Lower lobe of right lung (tissue), 2 donors: Measurements from ENCODE around the gene MTCH2. TPM values are rescaled to one million over a fixed set of nuclear protein-coding genes. Genes with fewer than 3 reads are reported as not detected.

Experiments
- ATAC-seq, 2 donors: fragments of 200-7000 bp; cut with Tn5 transposase; one replicate each; pipeline ENCODE4 v1.9.1; 2020 to 2022; ENCODE audit warnings: mild to moderate bottlenecking in 2 of 2, moderate library complexity in 2 of 2
- DNase-seq: peaks from one replicate; pipeline ENCODE4 v3.0.0-alpha.2; 2020
- H3K27ac ChIP-seq: fragments of 200-600 bp; one replicate; pipeline ENCODE4 v1.8.0; 2022
- H3K27me3 ChIP-seq: fragments of 200-600 bp; one replicate; pipeline ENCODE4 v1.8.0; 2022; ENCODE audit warnings: low read depth
- H3K36me3 ChIP-seq: fragments of 200-600 bp; one replicate; pipeline ENCODE4 v1.8.0; 2022; ENCODE audit warnings: mild to moderate bottlenecking
- H3K4me1 ChIP-seq: fragments of 200-600 bp; one replicate; pipeline ENCODE4 v1.8.0; 2022
- H3K4me3 ChIP-seq: fragments of 200-600 bp; one replicate; pipeline ENCODE4 v1.8.0; 2022; ENCODE audit warnings: mild to moderate bottlenecking
- H3K9me3 ChIP-seq: fragments of 200-600 bp; one replicate; pipeline ENCODE4 v1.8.0; 2022
- intact Hi-C: fragments of 100-400 bp; cut with DNase I; formaldehyde crosslinking; loops from one replicate; pipeline ENCODE4 v1.11.0; 2022
- total RNA-seq: library from RNA; stranded (reverse); fragmentation: NEBNext Ultra II Directional; extraction: Animal tissue kit (Norgen Biotek cat#: 25700); gene quantifications from one replicate; pipeline ENCODE4 v1.2.1, GENCODE V29; 2021
- TF ChIP-seq, protein P1 (sequence below): fragments of 200-600 bp; IDR thresholded peaks from one replicate; pipeline ENCODE4 v1.8.0; 2022; ENCODE audit warnings: antibody characterized with exemption, mild to moderate bottlenecking
- donor health status: DM: no; HTN: yes; CAD: no; lungs with severe emphysema.

Gene MTCH2
- total RNA-seq, 1 donor from 2014 or later = 53.1 TPM

- DNase-seq (no peak), ATAC-seq (no peak)
- peak overlapping the region; percentile 33 for H3K4me3 ChIP-seq
- H3K27me3 ChIP-seq = peaks cover 42% of the 10 kb centered on the region
- peaks cover 7% of the 10 kb centered on the region for H3K36me3 ChIP-seq
- H3K27ac ChIP-seq = no peak overlapping the region
- TF ChIP-seq, protein P1, sequence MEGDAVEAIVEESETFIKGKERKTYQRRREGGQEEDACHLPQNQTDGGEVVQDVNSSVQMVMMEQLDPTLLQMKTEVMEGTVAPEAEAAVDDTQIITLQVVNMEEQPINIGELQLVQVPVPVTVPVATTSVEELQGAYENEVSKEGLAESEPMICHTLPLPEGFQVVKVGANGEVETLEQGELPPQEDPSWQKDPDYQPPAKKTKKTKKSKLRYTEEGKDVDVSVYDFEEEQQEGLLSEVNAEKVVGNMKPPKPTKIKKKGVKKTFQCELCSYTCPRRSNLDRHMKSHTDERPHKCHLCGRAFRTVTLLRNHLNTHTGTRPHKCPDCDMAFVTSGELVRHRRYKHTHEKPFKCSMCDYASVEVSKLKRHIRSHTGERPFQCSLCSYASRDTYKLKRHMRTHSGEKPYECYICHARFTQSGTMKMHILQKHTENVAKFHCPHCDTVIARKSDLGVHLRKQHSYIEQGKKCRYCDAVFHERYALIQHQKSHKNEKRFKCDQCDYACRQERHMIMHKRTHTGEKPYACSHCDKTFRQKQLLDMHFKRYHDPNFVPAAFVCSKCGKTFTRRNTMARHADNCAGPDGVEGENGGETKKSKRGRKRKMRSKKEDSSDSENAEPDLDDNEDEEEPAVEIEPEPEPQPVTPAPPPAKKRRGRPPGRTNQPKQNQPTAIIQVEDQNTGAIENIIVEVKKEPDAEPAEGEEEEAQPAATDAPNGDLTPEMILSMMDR = no peak
- H3K9me3 ChIP-seq = no peaks in the 10 kb centered on the region
- peaks cover 6% of the 10 kb centered on the region for H3K4me1 ChIP-seq
- intact Hi-C loops = no loop called here
Measured at GRCh38 chr11:47589584-47589976, 52.8 kb downstream of the MTCH2 start.

DNA sequence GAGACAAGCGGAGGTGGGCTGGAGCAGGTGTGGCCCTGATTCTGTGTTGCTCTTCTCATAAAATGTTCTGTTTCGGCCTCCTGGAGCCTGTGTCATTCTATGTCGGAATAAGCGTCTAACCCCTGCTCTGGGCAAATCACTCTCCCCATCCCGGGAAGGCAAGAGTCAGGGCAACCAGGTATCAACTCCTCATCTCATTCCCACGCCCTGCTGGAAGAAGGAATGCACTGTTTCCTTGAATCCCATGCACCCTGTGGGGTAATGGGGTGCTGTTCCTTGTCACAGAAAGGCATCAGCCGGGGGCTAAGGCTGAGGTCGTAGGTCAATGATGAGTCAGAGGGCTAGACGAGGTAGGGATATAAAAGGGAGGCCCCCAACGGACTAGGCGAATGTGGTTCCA is 53.2 kb downstream of the MTCH2 start:
- Histone ChIP-seq H3K9me3 (no peaks in the 10 kb centered on the region), H3K27me3 (peaks cover 37% of the 10 kb centered on the region), H3K27ac (no peak overlapping the region), H3K4me3 (no peak overlapping the region), H3K4me1 (peaks cover 3% of the 10 kb centered on the region), H3K36me3 (peaks cover 11% of the 10 kb centered on the region)
- DNase-seq (no peak), ATAC-seq (no peak)
- intact Hi-C loops = no loop called here
- TF ChIP-seq, protein P1 = no peak

DNA sequence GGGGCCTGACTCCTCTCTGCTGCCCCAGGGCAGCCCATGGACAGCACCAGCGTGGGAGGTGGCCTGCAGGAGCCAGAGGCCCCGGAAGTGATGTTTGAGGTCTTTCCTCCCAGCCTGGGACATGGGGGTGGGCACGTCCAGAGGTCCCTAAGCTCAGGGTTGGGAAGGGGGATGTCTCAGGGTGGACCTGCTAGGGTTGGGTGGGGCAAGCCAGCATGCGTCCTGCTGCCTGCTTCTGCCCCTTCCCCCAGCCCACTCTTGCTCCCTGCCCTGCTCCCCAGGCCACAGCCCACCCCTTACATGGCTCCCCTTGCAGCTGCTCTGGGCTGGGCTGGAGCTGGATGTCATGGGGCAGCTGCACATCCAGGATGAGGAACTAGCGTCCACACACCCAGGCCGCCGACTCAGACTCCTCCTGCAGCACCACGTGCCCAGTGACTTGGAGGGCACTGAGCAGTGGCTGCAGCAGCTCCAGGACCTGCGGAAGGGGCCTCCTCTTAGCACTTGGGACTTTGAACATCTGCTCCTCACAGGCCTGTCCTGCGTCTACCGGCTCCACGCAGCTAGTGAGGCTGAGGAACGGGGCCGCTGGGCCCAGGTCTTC is 54.5 kb downstream of the MTCH2 start:
- H3K4me1 ChIP-seq = no peaks in the 10 kb centered on the region
- ATAC-seq = peak; percentile 74 to 86
- peak overlapping the region; percentile 49 for H3K27ac ChIP-seq
- intact Hi-C loops = no loop called here
- TF ChIP-seq, protein P1 = no peak
- no peaks in the 10 kb centered on the region for H3K9me3 ChIP-seq
- H3K27me3 ChIP-seq = peaks cover 24% of the 10 kb centered on the region
- DNase-seq = peak; percentile 87
- peak overlapping the region; percentile 11 for H3K4me3 ChIP-seq
- H3K36me3 ChIP-seq = peaks cover 24% of the 10 kb centered on the region

- Histone ChIP-seq H3K27ac (peak overlapping the region; percentile 49), H3K9me3 (no peaks in the 10 kb centered on the region), H3K27me3 (peaks cover 19% of the 10 kb centered on the region), H3K36me3 (peaks cover 31% of the 10 kb centered on the region), H3K4me1 (no peaks in the 10 kb centered on the region), H3K4me3 (no peak overlapping the region)
- ATAC-seq (no peak), DNase-seq (no peak)
- intact Hi-C loops = no loop called here
- TF ChIP-seq, protein P1 = no peak
Measured at GRCh38 chr11:47587039-47587716, 55.2 kb downstream of the MTCH2 start.

- DNase-seq (no peak), ATAC-seq (no peak)
- Histone ChIP-seq H3K9me3 (no peaks in the 10 kb centered on the region), H3K4me1 (no peaks in the 10 kb centered on the region), H3K27me3 (peaks cover 17% of the 10 kb centered on the region), H3K4me3 (no peak within 1 kb of the TSS), H3K27ac (peak within 1 kb of the TSS; percentile 49), H3K36me3 (peaks cover 40% of the 10 kb centered on the region)
- TF ChIP-seq, protein P1 = no peak
- intact Hi-C loops = no loop called here
Measured at GRCh38 chr11:47586098-47586855, 56.1 kb downstream of the MTCH2 start, which contains the start of gene FAM180B. FAM180B (plus strand) TSS chr11:47586678; CDS start chr11:47586769, 91 bp downstream.
